Panc1 (cell line): ENCODE data around the gene ARID4B. TPM values are rescaled to one million over a fixed set of nuclear protein-coding genes. Genes with fewer than 3 reads are reported as not detected.

Source experiments
- ATAC-seq: fragments of 200-7000 bp; cut with Tn5 transposase; 2 replicates; pipeline ENCODE4 v1.9.1; 2020; ENCODE audit warnings: mild to moderate bottlenecking, moderate library complexity
- BruUV-seq: library from RNA; stranded (reverse); fragments of 400-500 nt; replicated peaks from 2 replicates; lab custom pipeline; 2021; lab: Mats Ljungman, UMichigan
- CTCF ChIA-PET: fragments of 300-600 bp; sonication (Branson Sonifier 250); formaldehyde crosslinking; loops from one replicate; lab custom pipeline; 2022; ENCODE audit warnings: antibody characterized with exemption; lab: Charles Lee
- POLR2A ChIA-PET: fragments of 300-600 bp; sonication (Branson Sonifier 250); formaldehyde crosslinking; loops from one replicate; lab custom pipeline; 2022; ENCODE audit warnings: antibody characterized with exemption; lab: Charles Lee
- DNase-seq: peaks from one replicate; pipeline ENCODE4 v3.0.0-alpha.2; 2010; ENCODE audit warnings: low read depth, low spot score
- H3K27ac ChIP-seq: 2 replicates; pipeline ENCODE4 v1.5.1; 2011; ENCODE audit warnings: mild to moderate bottlenecking, low read length, inconsistent platforms
- H3K27me3 ChIP-seq: fragments of 200-500 bp; sonication (Bioruptor generic); 2 replicates; pipeline ENCODE4 v1.6.0; 2014; ENCODE audit warnings: low read length, inconsistent platforms; ENCODE audit not compliant: control insufficient read depth, insufficient read depth
- H3K36me3 ChIP-seq: fragments of 200-500 bp; sonication (Bioruptor generic); 2 replicates; pipeline ENCODE4 v1.5.1; 2014; ENCODE audit warnings: inconsistent platforms, mild to moderate bottlenecking, low read length, moderate library complexity; ENCODE audit not compliant: control insufficient read depth, insufficient read depth
- H3K4me1 ChIP-seq: 2 replicates; pipeline ENCODE4 v1.5.1; 2011; ENCODE audit warnings: inconsistent platforms, mild to moderate bottlenecking, low read length, moderate library complexity; ENCODE audit not compliant: control insufficient read depth, insufficient read depth
- H3K4me3 ChIP-seq, 2 experiments: 2 replicates each; pipeline ENCODE4 v1.5.1; 2011 to 2012; ENCODE audit warnings: low read depth in 2 of 2, low read length in 2 of 2, mild to moderate bottlenecking in 2 of 2, inconsistent platforms in 1 of 2, moderate library complexity in 1 of 2
- H3K9me3 ChIP-seq: fragments of 200-500 bp; sonication (Bioruptor generic); 2 replicates; pipeline ENCODE4 v1.5.1; 2014; ENCODE audit warnings: low read depth, mild to moderate bottlenecking, inconsistent platforms, low read length, moderate library complexity; ENCODE audit not compliant: control insufficient read depth, insufficient read depth
- CTCF ChIP-seq: fragments of 450-650 bp; IDR thresholded peaks from 2 replicates; pipeline ENCODE4 v1.5.1; 2017; ENCODE audit warnings: mild to moderate bottlenecking
- POLR2AphosphoS5 ChIP-seq: IDR thresholded peaks from 2 replicates; pipeline ENCODE4 v1.6.1; 2012; ENCODE audit warnings: mild to moderate bottlenecking, low read depth, low read length, moderate library complexity
- SIN3A ChIP-seq: IDR thresholded peaks from 2 replicates; pipeline ENCODE4 v1.6.1; 2012; ENCODE audit warnings: low read depth, mild to moderate bottlenecking, low read length, moderate library complexity, borderline replicate concordance; ENCODE audit not compliant: insufficient read depth
- TCF7L2 ChIP-seq: IDR thresholded peaks from 2 replicates; pipeline ENCODE4 v1.6.1; 2011; ENCODE audit warnings: mild to moderate bottlenecking, low read depth, low read length, inconsistent platforms
- in situ Hi-C: cut with HindIII; loops from 2 replicates; pipeline ENCODE4 v1.10.0; 2016; ENCODE audit warnings: low sequenced_read_pairs, low pct_unique_long_range_greater_than_20kb
- intact Hi-C: fragments of 100-400 bp; cut with micrococcal nuclease; formaldehyde crosslinking; loops from one replicate; pipeline ENCODE4 v1.10.0; 2022; ENCODE audit not compliant: unreplicated experiment
- total RNA-seq: library from RNA; stranded (reverse); gene quantifications from one replicate; pipeline ENCODE4 v1.2.1, GENCODE V29; 2021; ENCODE audit not compliant: unreplicated experiment
- TF ChIP-seq, protein P1 (sequence below), 2 experiments: IDR thresholded peaks; 2 replicates each; pipeline ENCODE4 v1.6.1; 2011 to 2012; ENCODE audit warnings: low read depth in 2 of 2, control low read depth in 1 of 2, low read length in 1 of 2, mild to moderate bottlenecking in 1 of 2, moderate library complexity in 1 of 2; ENCODE audit not compliant: insufficient read depth in 1 of 2

ARID4B gene
- total RNA-seq, 1 experiment from 2014 or later = 37.5 TPM

GRCh38 chr1:235278915-235279292 lies 49.1 kb downstream of the ARID4B start:
- in situ Hi-C loops (no loop called here), intact Hi-C loops (no loop called here)
- H3K9me3 ChIP-seq = no peaks in the 10 kb centered on the region
- H3K27ac ChIP-seq = no peak overlapping the region
- ChIA-PET POLR2A (no interaction called here), CTCF (no interaction called here)
- no TSS peak for BruUV-seq
- ATAC-seq = no peak
- H3K4me1 ChIP-seq = peaks cover 24% of the 10 kb centered on the region
- no peak for DNase-seq
- no peak overlapping the region for H3K4me3 ChIP-seq
- no peaks in the 10 kb centered on the region for H3K36me3 ChIP-seq
- TF ChIP-seq TCF7L2 (no peak), POLR2AphosphoS5 (no peak), CTCF (no peak), SIN3A (no peak)
- TF ChIP-seq, protein P1, sequence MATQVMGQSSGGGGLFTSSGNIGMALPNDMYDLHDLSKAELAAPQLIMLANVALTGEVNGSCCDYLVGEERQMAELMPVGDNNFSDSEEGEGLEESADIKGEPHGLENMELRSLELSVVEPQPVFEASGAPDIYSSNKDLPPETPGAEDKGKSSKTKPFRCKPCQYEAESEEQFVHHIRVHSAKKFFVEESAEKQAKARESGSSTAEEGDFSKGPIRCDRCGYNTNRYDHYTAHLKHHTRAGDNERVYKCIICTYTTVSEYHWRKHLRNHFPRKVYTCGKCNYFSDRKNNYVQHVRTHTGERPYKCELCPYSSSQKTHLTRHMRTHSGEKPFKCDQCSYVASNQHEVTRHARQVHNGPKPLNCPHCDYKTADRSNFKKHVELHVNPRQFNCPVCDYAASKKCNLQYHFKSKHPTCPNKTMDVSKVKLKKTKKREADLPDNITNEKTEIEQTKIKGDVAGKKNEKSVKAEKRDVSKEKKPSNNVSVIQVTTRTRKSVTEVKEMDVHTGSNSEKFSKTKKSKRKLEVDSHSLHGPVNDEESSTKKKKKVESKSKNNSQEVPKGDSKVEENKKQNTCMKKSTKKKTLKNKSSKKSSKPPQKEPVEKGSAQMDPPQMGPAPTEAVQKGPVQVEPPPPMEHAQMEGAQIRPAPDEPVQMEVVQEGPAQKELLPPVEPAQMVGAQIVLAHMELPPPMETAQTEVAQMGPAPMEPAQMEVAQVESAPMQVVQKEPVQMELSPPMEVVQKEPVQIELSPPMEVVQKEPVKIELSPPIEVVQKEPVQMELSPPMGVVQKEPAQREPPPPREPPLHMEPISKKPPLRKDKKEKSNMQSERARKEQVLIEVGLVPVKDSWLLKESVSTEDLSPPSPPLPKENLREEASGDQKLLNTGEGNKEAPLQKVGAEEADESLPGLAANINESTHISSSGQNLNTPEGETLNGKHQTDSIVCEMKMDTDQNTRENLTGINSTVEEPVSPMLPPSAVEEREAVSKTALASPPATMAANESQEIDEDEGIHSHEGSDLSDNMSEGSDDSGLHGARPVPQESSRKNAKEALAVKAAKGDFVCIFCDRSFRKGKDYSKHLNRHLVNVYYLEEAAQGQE (IDR thresholded peaks at IDR 0.05; ENCODE audit: insufficient read depth in 1 of 2, low read depth in 2 of 2, low read length in 1 of 2) = no peak
- H3K27me3 ChIP-seq = no peaks in the 10 kb centered on the region

- BruUV-seq = no TSS peak
- H3K36me3 ChIP-seq = no peaks in the 10 kb centered on the region
- peaks cover 24% of the 10 kb centered on the region for H3K4me1 ChIP-seq
- no peaks in the 10 kb centered on the region for H3K27me3 ChIP-seq
- intact Hi-C loops = no loop called here
- ATAC-seq (no peak), DNase-seq (no peak)
- ChIA-PET POLR2A (no interaction called here), CTCF (no interaction called here)
- in situ Hi-C loops = no loop called here
- H3K27ac ChIP-seq = no peak overlapping the region
- TF ChIP-seq CTCF (no peak), SIN3A (no peak), POLR2AphosphoS5 (no peak), TCF7L2 (no peak)
- TF ChIP-seq, protein P1 (IDR thresholded peaks at IDR 0.05; ENCODE audit: insufficient read depth in 1 of 2, low read depth in 2 of 2, low read length in 1 of 2) = no peak
- H3K9me3 ChIP-seq = no peaks in the 10 kb centered on the region
- H3K4me3 ChIP-seq = no peak overlapping the region
Measured at GRCh38 chr1:235278233-235278914, 49.6 kb downstream of the ARID4B start.
